MM.1S (cell line): ENCODE measurements around the gene WWTR1.

Source experiments
- DNase-seq: peaks from one replicate; pipeline ENCODE4 v3.0.0-alpha.2; 2015
- H2AFZ ChIP-seq: fragments of 300-600 bp; sonication (generic); 2 replicates; pipeline ENCODE4 v1.6.0; 2016; ENCODE audit warnings: antibody characterized with exemption, low read length
- H3F3A ChIP-seq: fragments of 300-600 bp; sonication (generic); 2 replicates; pipeline ENCODE4 v1.6.1; 2016; ENCODE audit warnings: mild to moderate bottlenecking, antibody characterized with exemption, low read length, moderate library complexity, mixed read lengths; ENCODE audit not compliant: insufficient read depth
- H3K27ac ChIP-seq: fragments of 300-600 bp; sonication (generic); 2 replicates; pipeline ENCODE4 v1.5.1; 2016; ENCODE audit warnings: mild to moderate bottlenecking, low read length
- H3K27me3 ChIP-seq: fragments of 300-600 bp; sonication (generic); replicated peaks from 2 replicates; pipeline ENCODE4 v1.6.0; 2016; ENCODE audit warnings: low read length; ENCODE audit not compliant: insufficient read depth
- H3K36me3 ChIP-seq: fragments of 300-600 bp; sonication (generic); replicated peaks from 2 replicates; pipeline ENCODE4 v1.6.1; 2016; ENCODE audit warnings: mild to moderate bottlenecking, low read length, mixed read lengths; ENCODE audit not compliant: insufficient read depth
- H3K4me1 ChIP-seq: fragments of 300-600 bp; sonication (generic); 2 replicates; pipeline ENCODE4 v1.6.1; 2016; ENCODE audit warnings: low read length, mixed read lengths
- H3K4me2 ChIP-seq: fragments of 300-600 bp; sonication (generic); 2 replicates; pipeline ENCODE4 v1.6.0; 2016; ENCODE audit warnings: low read depth, low read length
- H3K4me3 ChIP-seq: fragments of 300-600 bp; sonication (generic); 2 replicates; pipeline ENCODE4 v1.5.1; 2016; ENCODE audit warnings: low read length, mixed read lengths
- H3K79me2 ChIP-seq: fragments of 300-600 bp; sonication (generic); 2 replicates; pipeline ENCODE4 v1.6.1; 2016; ENCODE audit warnings: mixed run types, low read length, mixed read lengths
- H3K9ac ChIP-seq: fragments of 300-600 bp; sonication (generic); 2 replicates; pipeline ENCODE4 v1.6.1; 2016; ENCODE audit warnings: low read length, mixed read lengths
- H3K9me2 ChIP-seq: fragments of 300-600 bp; sonication (generic); replicated peaks from 2 replicates; pipeline ENCODE4 v1.6.1; 2016; ENCODE audit warnings: mild to moderate bottlenecking, low read length, mixed read lengths; ENCODE audit not compliant: insufficient read depth
- H3K9me3 ChIP-seq: fragments of 300-600 bp; sonication (generic); replicated peaks from 2 replicates; pipeline ENCODE4 v1.6.1; 2016; ENCODE audit warnings: mild to moderate bottlenecking, low read length, mixed read lengths; ENCODE audit not compliant: insufficient read depth
- H4K20me1 ChIP-seq: fragments of 300-600 bp; sonication (generic); 2 replicates; pipeline ENCODE4 v1.6.1; 2016; ENCODE audit warnings: mild to moderate bottlenecking, low read length, moderate library complexity, mixed read lengths; ENCODE audit not compliant: insufficient read depth
- EZH2 ChIP-seq: fragments of 300-600 bp; sonication (generic); optimal IDR thresholded peaks from 2 replicates; pipeline ENCODE3; 2017; ENCODE audit warnings: low read depth, mild to moderate bottlenecking, antibody characterized with exemption, low read length, mixed read lengths
- EZH2phosphoT487 ChIP-seq: fragments of 300-600 bp; sonication (generic); IDR thresholded peaks from 2 replicates; pipeline ENCODE4 v1.6.1; 2018; ENCODE audit warnings: antibody characterized with exemption, low read length
- TF ChIP-seq, protein P1 (sequence below): fragments of 300-600 bp; sonication (generic); IDR thresholded peaks from 2 replicates; pipeline ENCODE4 v1.5.1; 2016; ENCODE audit warnings: antibody characterized with exemption, low read length, mixed read lengths

WWTR1 gene

DNA sequence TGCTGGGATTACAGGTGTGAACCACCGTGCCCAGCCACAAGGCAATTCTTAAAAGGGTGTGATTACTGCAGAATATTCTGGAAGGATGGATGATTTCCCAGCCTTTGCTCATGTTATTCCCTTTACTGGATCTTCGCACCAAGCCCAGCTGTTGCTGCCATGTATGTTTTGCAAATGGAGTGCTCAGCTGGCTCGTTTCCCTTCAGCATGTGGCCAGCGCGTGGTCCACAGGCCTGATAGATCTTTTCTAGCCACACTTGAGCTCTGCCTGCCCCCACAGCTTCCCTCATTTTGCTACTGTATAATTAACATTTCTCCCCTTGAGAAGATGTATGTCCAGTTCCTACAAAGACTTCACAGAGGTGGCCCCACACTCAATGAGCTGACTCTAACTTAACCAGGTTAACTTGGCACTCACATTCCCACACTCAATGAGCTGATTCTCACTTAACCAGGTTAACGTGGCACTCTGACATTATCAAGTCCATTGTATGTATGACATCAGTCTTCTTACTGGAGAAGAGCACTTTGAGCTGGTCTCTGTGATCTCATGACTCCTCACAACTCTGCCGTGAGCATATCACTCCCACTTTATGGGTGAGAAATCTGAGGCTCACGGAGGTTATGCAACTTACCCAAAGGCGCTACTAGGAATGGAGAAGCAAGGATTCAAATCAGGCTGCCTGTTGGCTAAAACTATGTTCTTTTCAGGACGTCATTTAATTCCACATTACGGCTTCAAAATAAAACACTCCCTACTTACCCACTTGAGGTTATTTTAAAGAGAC is 134.1 kb downstream of the WWTR1 start:
- no peaks in the 10 kb centered on the region for H3F3A ChIP-seq
- TF ChIP-seq EZH2, result no peak
- TF ChIP-seq EZH2phosphoT487, result no peak
- TF ChIP-seq, protein P1, sequence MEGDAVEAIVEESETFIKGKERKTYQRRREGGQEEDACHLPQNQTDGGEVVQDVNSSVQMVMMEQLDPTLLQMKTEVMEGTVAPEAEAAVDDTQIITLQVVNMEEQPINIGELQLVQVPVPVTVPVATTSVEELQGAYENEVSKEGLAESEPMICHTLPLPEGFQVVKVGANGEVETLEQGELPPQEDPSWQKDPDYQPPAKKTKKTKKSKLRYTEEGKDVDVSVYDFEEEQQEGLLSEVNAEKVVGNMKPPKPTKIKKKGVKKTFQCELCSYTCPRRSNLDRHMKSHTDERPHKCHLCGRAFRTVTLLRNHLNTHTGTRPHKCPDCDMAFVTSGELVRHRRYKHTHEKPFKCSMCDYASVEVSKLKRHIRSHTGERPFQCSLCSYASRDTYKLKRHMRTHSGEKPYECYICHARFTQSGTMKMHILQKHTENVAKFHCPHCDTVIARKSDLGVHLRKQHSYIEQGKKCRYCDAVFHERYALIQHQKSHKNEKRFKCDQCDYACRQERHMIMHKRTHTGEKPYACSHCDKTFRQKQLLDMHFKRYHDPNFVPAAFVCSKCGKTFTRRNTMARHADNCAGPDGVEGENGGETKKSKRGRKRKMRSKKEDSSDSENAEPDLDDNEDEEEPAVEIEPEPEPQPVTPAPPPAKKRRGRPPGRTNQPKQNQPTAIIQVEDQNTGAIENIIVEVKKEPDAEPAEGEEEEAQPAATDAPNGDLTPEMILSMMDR, result no peak
- H3K4me1 ChIP-seq, result no peaks in the 10 kb centered on the region
- no peak overlapping the region for H2AFZ ChIP-seq
- no peak for DNase-seq
- no peaks in the 10 kb centered on the region for H3K79me2 ChIP-seq
- H3K9me3 ChIP-seq, result no peaks in the 10 kb centered on the region
- no peak overlapping the region for H3K4me3 ChIP-seq
- H3K4me2 ChIP-seq, result no peak overlapping the region
- no peaks in the 10 kb centered on the region for H3K36me3 ChIP-seq
- no peaks in the 10 kb centered on the region for H3K9me2 ChIP-seq
- no peaks in the 10 kb centered on the region for H4K20me1 ChIP-seq
- H3K27me3 ChIP-seq, result no peaks in the 10 kb centered on the region
- H3K9ac ChIP-seq, result no peak overlapping the region
- H3K27ac ChIP-seq, result no peak overlapping the region

DNA sequence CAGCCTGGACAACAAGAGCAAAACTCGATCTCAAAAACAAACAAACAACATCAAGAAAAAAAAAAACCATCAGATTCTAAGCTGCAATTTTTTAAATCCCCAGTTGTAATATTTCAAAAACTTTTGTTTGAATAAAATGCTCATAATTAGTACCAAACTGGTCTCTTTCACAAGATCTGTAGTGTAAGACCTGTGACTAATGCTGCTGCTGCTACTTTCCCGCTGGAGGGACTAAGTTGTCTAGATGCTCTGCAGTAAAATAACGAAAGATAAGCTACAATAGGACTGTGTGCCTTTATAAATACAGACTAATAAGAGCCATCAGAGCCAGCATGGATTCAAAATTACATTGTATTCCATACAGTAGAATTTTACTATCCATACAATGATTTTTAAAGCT is 137.9 kb downstream of the WWTR1 start:
- H3K4me3 ChIP-seq, result no peak overlapping the region
- no peak overlapping the region for H2AFZ ChIP-seq
- H3K27me3 ChIP-seq, result no peaks in the 10 kb centered on the region
- no peak for DNase-seq
- no peak overlapping the region for H3K27ac ChIP-seq
- no peaks in the 10 kb centered on the region for H3K9me3 ChIP-seq
- H3K9me2 ChIP-seq, result no peaks in the 10 kb centered on the region
- no peak for TF ChIP-seq EZH2
- TF ChIP-seq, protein P1, result no peak
- no peak for TF ChIP-seq EZH2phosphoT487
- H3K4me2 ChIP-seq, result no peak overlapping the region
- no peaks in the 10 kb centered on the region for H3K4me1 ChIP-seq
- no peak overlapping the region for H3K9ac ChIP-seq
- no peaks in the 10 kb centered on the region for H4K20me1 ChIP-seq
- no peaks in the 10 kb centered on the region for H3K79me2 ChIP-seq
- H3K36me3 ChIP-seq, result no peaks in the 10 kb centered on the region
- no peaks in the 10 kb centered on the region for H3F3A ChIP-seq

DNA sequence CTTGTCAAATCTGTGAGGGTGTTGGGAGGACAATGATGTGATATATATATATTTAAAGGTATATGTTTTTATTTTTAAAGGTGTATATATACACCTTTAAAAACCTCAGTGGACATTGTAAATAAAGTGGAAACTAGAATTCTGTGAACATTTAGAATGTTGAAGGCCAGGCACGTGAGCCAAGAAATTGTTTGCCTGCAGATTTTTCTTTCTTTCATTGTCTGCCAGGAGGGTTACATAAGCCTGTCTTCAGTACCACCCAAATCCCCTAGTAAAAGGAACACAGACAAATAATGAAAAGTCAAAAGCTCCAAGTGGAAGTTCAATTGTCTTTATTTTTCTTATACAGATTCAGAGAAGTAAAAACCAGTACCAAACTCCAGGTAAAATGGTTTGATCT is 140.9 kb downstream of the WWTR1 start:
- Histone ChIP-seq H2AFZ (no peak overlapping the region), H3K36me3 (no peaks in the 10 kb centered on the region), H3F3A (no peaks in the 10 kb centered on the region), H3K27me3 (no peaks in the 10 kb centered on the region), H3K79me2 (no peaks in the 10 kb centered on the region), H3K27ac (no peak overlapping the region), H3K9me3 (no peaks in the 10 kb centered on the region), H3K4me2 (no peak overlapping the region), H3K9ac (no peak overlapping the region), H3K4me1 (no peaks in the 10 kb centered on the region), H4K20me1 (no peaks in the 10 kb centered on the region), H3K4me3 (no peak overlapping the region), H3K9me2 (no peaks in the 10 kb centered on the region)
- TF ChIP-seq, protein P1, result no peak
- TF ChIP-seq EZH2phosphoT487 (no peak), EZH2 (no peak)
- no peak for DNase-seq
